Measurements from ENCODE around the gene CDK11B. TPM values are rescaled to one million over a fixed set of nuclear protein-coding genes. Genes with fewer than 3 reads are reported as not detected.

Gene CDK11B
- total RNA-seq, 1 experiment from 2014 or later, result 30.1 TPM

GRCh38 chr1:1618396-1619068 lies 40.3 kb downstream of the CDK11B start:
- Histone ChIP-seq H4K8ac (replicated peaks; ENCODE audit: insufficient read length, low read depth, low read length) (no peak overlapping the region), H2AK5ac (ENCODE audit: insufficient read length, low read length) (no peak overlapping the region), H3K27me3 (ENCODE audit: insufficient read depth, low read length) (no peaks in the 10 kb centered on the region), H3K9me3 (ENCODE audit: control insufficient read depth, low read depth, low read length) (no peaks in the 10 kb centered on the region), H3K4ac (ENCODE audit: low read depth, low read length) (no peak overlapping the region), H2BK12ac (ENCODE audit: insufficient read length, low read depth, low read length) (no peak overlapping the region), H3K79me2 (ENCODE audit: insufficient read depth, low read length) (no peaks in the 10 kb centered on the region), H4K91ac (ENCODE audit: insufficient read length, low read depth, low read length) (no peak overlapping the region), H4K20me1 (ENCODE audit: control insufficient read depth, insufficient read depth, insufficient read length) (no peaks in the 10 kb centered on the region), H3K56ac (ENCODE audit: insufficient read length, low read depth, low read length) (no peak overlapping the region), H3K23me2 (ENCODE audit: insufficient read length, low read depth, low read length, poor library complexity, severe bottlenecking) (peaks cover 15% of the 10 kb centered on the region), H2BK20ac (ENCODE audit: low read depth, low read length, poor library complexity, severe bottlenecking) (no peak overlapping the region), H2BK120ac (ENCODE audit: low read depth, low read length, poor library complexity, severe bottlenecking) (no peak overlapping the region), H3K27ac (ENCODE audit: insufficient read length, low read depth, low read length) (no peak overlapping the region), H2BK15ac (ENCODE audit: low read depth, low read length) (no peak overlapping the region), H3T11ph (ENCODE audit: low read length) (no peak overlapping the region), H3K14ac (ENCODE audit: insufficient read depth, low read length) (no peak overlapping the region), H4K5ac (ENCODE audit: insufficient read length, low read depth, low read length) (no peak overlapping the region), H3K23ac (ENCODE audit: insufficient read length, low read depth, low read length) (no peak overlapping the region), H2BK5ac (ENCODE audit: insufficient read length, low read length) (no peak overlapping the region), H3K18ac (ENCODE audit: insufficient read length, low read depth, low read length) (no peak overlapping the region), H3K4me2 (ENCODE audit: insufficient read depth, insufficient read length, low read length) (no peak overlapping the region), H3K4me1 (ENCODE audit: insufficient read depth, low read length) (peaks cover 5% of the 10 kb centered on the region; the same call in 1 of the 2 replicates), H3K9ac (ENCODE audit: extremely low read depth, insufficient read length, low read length) (no peak overlapping the region), H3K79me1 (ENCODE audit: insufficient read depth, low read depth, low read length, poor library complexity, severe bottlenecking) (no peaks in the 10 kb centered on the region), H2AFZ (ENCODE audit: low read length) (no peak overlapping the region)
- no peak for DNase-seq
- H3K36me3 Mint-ChIP-seq (ENCODE audit: insufficient read depth in 1 of 3, low read depth in 3 of 3), result peaks cover 2 to 13% (median 6%) of the 10 kb centered on the region in 3 experiments; a peak in 6 of 7 replicates
- H3K4me3 Mint-ChIP-seq, result no peak overlapping the region
- TF ChIP-seq CTCF (conservative IDR thresholded peaks at IDR 0.05), result no peak
- H3K27me3 Mint-ChIP-seq (ENCODE audit: low read depth), result no peaks in the 10 kb centered on the region; the same call in 1 of the 2 replicates
- no peak overlapping the region for H3K27ac Mint-ChIP-seq
- WGBS (ENCODE audit: extremely low coverage, insufficient read length, low lambda C conversion rate), result no CpG with 5 or more reads among the region's 9 CpGs
- H3K4me1 Mint-ChIP-seq, result peaks cover 14 to 18% of the 10 kb centered on the region in 2 experiments
- H3K9me3 Mint-ChIP-seq, result no peaks in the 10 kb centered on the region; a peak in 1 of 5 replicates

Data from H9 (cell line).